CD4-positive, alpha-beta T cell treated with Interleukin-6 for 4 hours (primary cell): Measurements from ENCODE around the gene KLHDC2.
"Not testable (repeated sequence)": the region's sequence is repeated elsewhere in the genome, so short reads cannot be mapped to it uniquely, and the experiment has no call there.

Source experiments
- DNase-seq: peaks from one replicate; pipeline ENCODE4 v3.0.0-alpha.2; 2020; ENCODE audit warnings: mixed read lengths

The KLHDC2 gene

DNA sequence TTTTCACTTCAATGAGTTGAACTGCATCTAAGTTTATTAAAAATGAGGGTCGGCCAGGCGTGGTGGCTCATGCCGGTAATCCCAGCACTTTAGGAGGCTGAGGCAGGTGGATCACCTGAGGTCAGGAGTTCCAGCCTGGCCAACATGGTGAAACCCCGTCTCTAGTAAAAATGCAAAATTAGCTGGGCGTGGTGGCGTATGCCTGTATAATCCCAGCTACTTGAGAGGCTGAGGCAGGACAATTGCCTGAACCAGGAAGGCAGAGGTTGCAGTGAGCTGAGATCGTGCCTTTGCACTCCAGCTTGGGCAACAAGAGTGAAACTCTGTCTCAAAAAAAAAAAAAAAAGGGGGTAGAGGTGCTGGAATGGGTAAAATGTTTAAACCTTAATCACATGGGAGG lies 13.1 kb downstream of the KLHDC2 start:
- not testable (repeated sequence) for DNase-seq

DNA sequence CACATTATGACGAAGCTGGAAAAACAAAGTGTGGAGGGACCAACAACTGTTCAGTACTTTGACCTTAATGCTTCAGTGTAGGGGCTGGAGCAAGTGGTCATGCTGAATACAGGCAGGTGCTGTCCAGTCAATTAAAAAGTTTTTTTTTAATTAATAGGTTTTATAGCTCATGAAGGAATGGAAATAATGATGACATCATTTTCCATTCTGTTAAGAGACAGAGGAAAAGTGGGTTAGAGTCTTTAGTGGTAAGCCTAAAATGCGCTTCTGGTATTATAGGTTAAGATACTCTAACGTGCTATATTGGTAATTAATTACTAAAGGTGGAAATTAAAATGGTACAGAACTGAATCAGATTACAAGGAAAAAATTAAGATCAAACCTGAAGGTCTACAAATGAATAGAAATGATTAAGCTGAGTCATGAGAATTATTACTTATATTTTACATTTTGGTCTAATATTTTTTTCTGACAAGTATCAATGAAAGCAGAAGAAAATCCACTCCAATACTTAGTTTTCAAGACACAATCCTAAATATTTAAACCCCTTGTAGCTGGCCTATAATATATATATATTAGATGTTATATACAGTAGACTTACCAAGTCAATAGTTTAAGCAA lies 15.6 kb downstream of the KLHDC2 start:
- DNase-seq: no peak

DNA sequence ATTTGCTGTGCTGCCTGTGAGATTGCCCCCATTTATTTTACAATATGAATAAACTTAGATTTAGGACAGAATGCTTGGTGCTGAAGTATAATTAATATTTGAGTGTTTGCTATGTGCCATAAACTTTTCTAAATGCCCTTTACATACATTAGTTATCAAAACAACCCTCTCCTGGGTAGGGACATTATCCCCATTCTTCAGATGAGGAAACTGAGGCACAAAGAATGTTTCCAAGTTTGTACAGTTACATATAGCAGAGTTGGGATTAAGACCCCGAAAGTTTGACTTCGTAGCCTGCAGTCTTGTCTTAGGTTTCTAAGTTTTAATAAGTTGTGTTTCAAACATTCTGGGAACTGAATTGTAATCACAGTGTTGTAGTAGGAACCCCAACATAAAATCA lies 18.4 kb downstream of the KLHDC2 start:
- DNase-seq: no peak

DNA sequence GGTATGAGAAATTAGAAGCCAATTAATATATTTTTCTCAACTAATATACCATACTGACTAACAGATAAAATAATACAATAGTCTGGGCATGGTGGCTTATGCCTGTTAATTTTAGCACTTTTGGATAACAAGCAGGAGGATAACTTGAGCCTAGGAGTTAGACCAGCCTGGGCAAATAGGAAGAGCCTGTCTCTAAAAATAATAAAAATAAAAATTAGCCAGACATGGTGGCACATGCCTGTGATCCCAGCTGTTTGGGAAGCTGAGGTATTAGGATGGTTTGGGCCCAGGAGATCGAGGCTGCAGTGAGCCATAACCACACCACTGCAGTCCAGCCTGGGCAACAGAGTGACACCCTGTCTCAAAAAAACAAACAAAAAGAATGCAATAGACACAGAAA lies 24.7 kb downstream of the KLHDC2 start:
- no peak for DNase-seq

- no peak for DNase-seq
Measured at GRCh38 chr14:49796025-49796424, 28.1 kb downstream of the KLHDC2 start.

GRCh38 chr14:49808780-49809179 lies 40.8 kb downstream of the KLHDC2 start:
- DNase-seq: no peak

GRCh38 chr14:49816118-49816517 lies 48.2 kb downstream of the KLHDC2 start:
- not testable (repeated sequence) for DNase-seq

DNA sequence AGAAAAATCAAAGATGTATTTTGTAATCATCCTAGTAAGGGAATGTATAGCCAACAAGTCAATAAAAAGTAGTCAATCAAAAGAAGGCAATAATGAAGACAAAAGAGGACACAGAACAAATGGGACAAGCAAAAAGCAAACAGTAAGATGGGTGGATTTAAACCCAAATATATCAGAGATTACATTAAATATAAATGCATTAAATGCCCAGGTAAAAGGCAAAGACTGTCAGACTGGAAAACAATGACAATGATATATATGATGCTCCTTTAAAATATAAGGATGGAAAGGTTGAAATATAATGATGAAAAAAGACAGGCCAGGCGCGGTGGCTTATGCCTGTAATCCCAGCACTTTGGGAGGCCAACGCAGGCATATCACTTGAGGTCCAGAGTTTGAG lies 48.9 kb downstream of the KLHDC2 start:
- no peak for DNase-seq

- no peak for DNase-seq
Measured at GRCh38 chr14:49820176-49820575, 52.2 kb downstream of the KLHDC2 start.

DNA sequence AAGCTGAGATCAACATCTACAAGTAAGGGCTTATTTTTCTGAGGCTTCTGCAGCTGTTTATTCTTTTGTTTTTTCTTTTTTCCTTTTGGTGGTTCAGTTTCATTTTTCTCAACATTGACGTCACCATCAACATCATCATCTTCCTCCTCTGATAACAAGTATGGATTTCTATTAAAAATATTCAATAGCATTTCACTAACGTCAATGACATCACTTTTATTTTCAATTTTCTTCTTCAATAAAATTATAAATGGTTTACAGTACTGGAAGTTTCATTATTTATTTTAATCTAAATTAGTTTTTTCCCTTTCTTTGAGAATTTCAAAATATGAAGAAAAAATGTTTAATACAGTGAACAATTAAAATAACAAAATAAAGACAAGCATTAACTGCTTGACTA lies 60.7 kb downstream of the KLHDC2 start:
- no peak for DNase-seq
